SU-DHL-6 (cell line): Measurements from ENCODE around the gene C10orf105.

Experiments used
- H2AFZ ChIP-seq: fragments of 200-600 bp; sonication (generic); 2 replicates; pipeline ENCODE4 v1.6.1; 2014; ENCODE audit warnings: low read depth, mild to moderate bottlenecking, moderate library complexity, mixed read lengths, antibody characterized with exemption, low read length; ENCODE audit not compliant: severe bottlenecking
- H3F3A ChIP-seq: fragments of 200-600 bp; shearing (Covaris generic); 2 replicates; pipeline ENCODE4 v1.6.0; 2016; ENCODE audit warnings: antibody characterized with exemption, mild to moderate bottlenecking; ENCODE audit not compliant: insufficient read depth
- H3K27ac ChIP-seq: fragments of 200-600 bp; sonication (generic); 2 replicates; pipeline ENCODE4 v1.5.1; 2016; ENCODE audit warnings: low read depth, mild to moderate bottlenecking, low read length, moderate library complexity, mixed read lengths
- H3K27me3 ChIP-seq: fragments of 200-600 bp; sonication (generic), shearing (Covaris generic); 2 replicates; pipeline ENCODE4 v1.6.0; 2014; ENCODE audit warnings: mild to moderate bottlenecking, low read length
- H3K36me3 ChIP-seq: fragments of 200-600 bp; sonication (generic); 2 replicates; pipeline ENCODE4 v1.6.1; 2014; ENCODE audit warnings: mild to moderate bottlenecking, low read length, mixed read lengths
- H3K4me2 ChIP-seq: fragments of 300-600, 200-600 bp; shearing (Covaris generic), sonication (generic); 2 replicates; pipeline ENCODE4 v1.6.0; 2014; ENCODE audit warnings: low read length, low read depth, mild to moderate bottlenecking; ENCODE audit not compliant: poor library complexity, severe bottlenecking
- H3K4me3 ChIP-seq: fragments of 200-600 bp; sonication (generic); 2 replicates; pipeline ENCODE4 v1.5.1; 2014; ENCODE audit warnings: antibody characterized with exemption, low read length, mild to moderate bottlenecking, mixed read lengths; ENCODE audit not compliant: insufficient read depth, poor library complexity, severe bottlenecking
- H3K79me2 ChIP-seq: fragments of 200-600 bp; sonication (generic); 2 replicates; pipeline ENCODE4 v1.6.1; 2014; ENCODE audit warnings: mild to moderate bottlenecking, low read length, moderate library complexity; ENCODE audit not compliant: insufficient read depth
- H3K9ac ChIP-seq: fragments of 200-600 bp; sonication (generic); 2 replicates; pipeline ENCODE4 v1.7.0; 2014; ENCODE audit warnings: mild to moderate bottlenecking, low read length
- H3K9me2 ChIP-seq: fragments of 200-600 bp; sonication (generic); replicated peaks from 2 replicates; pipeline ENCODE4 v1.6.1; 2014; ENCODE audit warnings: low read length; ENCODE audit not compliant: insufficient read depth
- H3K9me3 ChIP-seq: fragments of 200-600 bp; sonication (generic); 2 replicates; pipeline ENCODE4 v1.6.1; 2014; ENCODE audit warnings: low read length, mixed read lengths; ENCODE audit not compliant: insufficient read depth
- H4K20me1 ChIP-seq: fragments of 200-600 bp; sonication (generic); 2 replicates; pipeline ENCODE4 v1.6.1; 2014; ENCODE audit warnings: low read depth, mild to moderate bottlenecking, antibody characterized with exemption, low read length, moderate library complexity, mixed read lengths
- CTCF ChIP-seq: fragments of 200-600 bp; sonication (generic); IDR thresholded peaks from one replicate; pipeline ENCODE4 v1.5.1; 2017; ENCODE audit warnings: antibody characterized with exemption, mild to moderate bottlenecking, low read length, moderate library complexity; ENCODE audit not compliant: insufficient read depth, poor library complexity, severe bottlenecking
- EZH2phosphoT487 ChIP-seq: fragments of 200-600 bp; sonication (generic), shearing (Covaris generic); conservative IDR thresholded peaks from 2 replicates; pipeline ENCODE4 v1.6.1; 2018; ENCODE audit warnings: mild to moderate bottlenecking, antibody characterized with exemption, low read length, moderate library complexity, mixed read lengths

Gene C10orf105

DNA sequence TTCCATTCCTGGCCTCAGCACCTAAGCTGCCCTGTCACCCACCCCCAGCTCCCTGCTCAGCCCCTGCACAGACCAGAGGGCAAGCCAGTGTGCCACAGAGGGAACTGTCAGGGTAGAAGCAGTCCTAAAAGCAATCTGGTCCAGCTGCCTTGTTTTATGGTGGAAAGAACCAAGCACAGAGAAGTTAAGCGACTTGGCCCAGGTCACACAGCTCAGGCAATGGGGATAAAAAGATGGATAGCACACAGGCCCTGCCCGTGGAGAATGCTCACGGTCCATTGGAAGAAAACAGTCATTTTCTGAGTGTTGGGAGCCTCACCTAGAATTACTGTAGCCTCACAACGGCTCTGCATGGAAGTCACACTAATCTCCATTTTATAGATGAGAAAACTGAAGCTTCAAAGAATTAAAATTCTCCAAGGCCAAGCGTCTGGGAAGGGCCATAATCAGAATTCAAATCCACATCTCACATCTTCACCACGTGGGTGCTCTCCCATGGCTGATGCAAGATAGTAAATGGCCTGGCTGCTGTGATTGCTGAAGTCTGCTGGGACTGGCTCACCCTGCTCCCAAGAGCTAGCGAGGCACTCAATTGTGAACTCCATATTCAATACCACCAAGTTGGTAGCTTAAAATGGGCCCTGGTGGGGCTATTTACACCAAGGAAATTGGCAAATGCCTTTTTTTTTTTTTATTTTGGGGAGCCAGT lies 26.8 kb downstream of the C10orf105 start:
- no peaks in the 10 kb centered on the region for H4K20me1 ChIP-seq
- no peaks in the 10 kb centered on the region for H3K9me3 ChIP-seq
- no peak overlapping the region for H3K4me2 ChIP-seq
- no peak overlapping the region for H3K27ac ChIP-seq
- H3K9me2 ChIP-seq, result no peaks in the 10 kb centered on the region
- TF ChIP-seq EZH2phosphoT487, result no peak
- no peak for TF ChIP-seq CTCF
- H3K27me3 ChIP-seq, result no peaks in the 10 kb centered on the region
- H2AFZ ChIP-seq, result no peak overlapping the region
- no peak overlapping the region for H3K4me3 ChIP-seq
- no peaks in the 10 kb centered on the region for H3F3A ChIP-seq
- no peaks in the 10 kb centered on the region for H3K79me2 ChIP-seq
- H3K36me3 ChIP-seq, result no peaks in the 10 kb centered on the region
- H3K9ac ChIP-seq, result no peak overlapping the region

DNA sequence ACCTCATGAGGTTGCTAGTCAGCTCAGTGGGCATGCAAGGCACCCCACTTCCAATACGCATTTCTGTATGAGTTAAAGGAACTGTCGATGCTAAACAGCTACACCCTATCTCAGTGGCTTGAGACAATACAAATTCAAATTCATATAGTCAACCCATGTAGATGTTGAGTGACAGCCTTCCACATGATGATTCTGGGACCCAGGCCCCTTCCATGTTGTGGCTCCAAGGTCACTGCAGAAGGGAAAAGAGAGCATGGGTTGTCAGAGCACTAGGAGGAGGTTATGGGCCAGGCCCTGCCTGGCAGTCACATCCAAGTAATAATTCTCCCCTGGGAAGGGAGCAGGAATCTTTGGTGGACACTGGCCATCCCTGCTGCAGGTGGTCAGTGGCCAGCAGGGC lies 28.2 kb downstream of the C10orf105 start:
- Histone ChIP-seq H3F3A (no peaks in the 10 kb centered on the region), H4K20me1 (no peaks in the 10 kb centered on the region), H3K4me3 (no peak overlapping the region), H3K27me3 (no peaks in the 10 kb centered on the region), H2AFZ (no peak overlapping the region), H3K4me2 (no peak overlapping the region), H3K36me3 (no peaks in the 10 kb centered on the region), H3K9ac (no peak overlapping the region), H3K9me2 (no peaks in the 10 kb centered on the region), H3K27ac (no peak overlapping the region), H3K9me3 (no peaks in the 10 kb centered on the region), H3K79me2 (no peaks in the 10 kb centered on the region)
- no peak for TF ChIP-seq EZH2phosphoT487
- TF ChIP-seq CTCF, result no peak

DNA sequence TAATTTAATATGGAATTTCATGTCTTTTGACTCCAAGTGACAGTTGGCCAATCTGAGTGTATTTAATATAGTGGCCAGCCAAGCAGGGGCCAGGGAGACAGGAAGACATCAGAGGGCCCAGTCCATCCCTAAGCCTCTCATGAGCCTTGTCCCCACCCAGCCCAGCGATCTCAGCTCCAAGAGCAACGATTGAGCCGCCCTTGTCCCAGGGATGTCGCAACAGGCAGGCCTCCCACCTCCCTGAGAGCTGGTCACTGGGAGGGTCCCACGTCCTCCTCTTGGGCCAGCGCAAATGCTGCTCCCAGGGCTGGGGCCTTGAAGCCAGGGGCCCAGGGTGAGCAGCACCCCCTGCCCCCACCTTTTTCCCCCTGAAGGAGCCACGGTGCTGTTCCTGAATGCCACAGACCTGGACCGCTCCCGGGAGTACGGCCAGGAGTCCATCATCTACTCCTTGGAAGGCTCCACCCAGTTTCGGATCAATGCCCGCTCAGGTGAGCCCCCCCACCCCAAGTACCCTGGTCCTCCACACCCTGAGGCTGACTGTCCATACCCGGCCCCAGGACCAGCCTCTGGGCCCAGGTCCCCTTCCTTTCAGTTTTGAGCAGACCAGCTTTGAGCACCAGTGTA lies 29.4 kb downstream of the C10orf105 start:
- H3K9me3 ChIP-seq, result no peaks in the 10 kb centered on the region
- no peak overlapping the region for H3K27ac ChIP-seq
- TF ChIP-seq CTCF (no peak), EZH2phosphoT487 (no peak)
- no peaks in the 10 kb centered on the region for H3K27me3 ChIP-seq
- no peaks in the 10 kb centered on the region for H4K20me1 ChIP-seq
- H3K9me2 ChIP-seq, result no peaks in the 10 kb centered on the region
- no peak overlapping the region for H3K4me2 ChIP-seq
- no peak overlapping the region for H2AFZ ChIP-seq
- no peaks in the 10 kb centered on the region for H3K79me2 ChIP-seq
- no peaks in the 10 kb centered on the region for H3F3A ChIP-seq
- no peaks in the 10 kb centered on the region for H3K36me3 ChIP-seq
- H3K9ac ChIP-seq, result no peak overlapping the region
- no peak overlapping the region for H3K4me3 ChIP-seq
